Fibroblast of skin of abdomen (primary cell): Measurements from ENCODE around the gene TVP23A.
A peak's percentile ranks its signal among the peaks of the same experiment; 100 is the strongest.
"Not testable (repeated sequence)": the region's sequence is repeated elsewhere in the genome, so short reads cannot be mapped to it uniquely, and the experiment has no call there.

ENCODE experiments used
- DNase-seq: peaks from one replicate; pipeline ENCODE4 v3.0.0-alpha.2; 2013

TVP23A gene

GRCh38 chr16:10835281-10835931, 16.8 kb upstream of the TVP23A start:
- DNase-seq: no peak

GRCh38 chr16:10834766-10835165, 16.2 kb upstream of the TVP23A start:
- DNase-seq: no peak

DNA sequence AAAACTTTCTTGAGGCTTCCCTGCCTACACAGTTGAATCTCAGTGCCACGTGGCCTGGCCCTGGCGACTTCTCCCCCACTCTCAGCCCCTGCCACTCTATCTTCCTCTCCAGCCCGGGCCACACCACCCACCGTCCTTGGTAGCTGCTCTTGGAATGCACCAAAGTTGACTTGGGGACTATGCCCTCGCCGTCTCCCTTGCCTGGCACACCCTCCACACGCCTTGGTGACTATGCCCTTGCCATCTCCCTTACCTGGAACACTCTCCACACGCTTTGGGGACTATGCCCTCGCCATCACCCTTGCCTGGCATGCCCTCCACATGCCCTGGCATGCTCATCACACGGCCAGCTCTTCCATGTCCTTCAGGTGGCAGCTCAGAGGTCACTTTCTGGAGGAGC, 15.5 kb upstream of the TVP23A start:
- no peak for DNase-seq

DNA sequence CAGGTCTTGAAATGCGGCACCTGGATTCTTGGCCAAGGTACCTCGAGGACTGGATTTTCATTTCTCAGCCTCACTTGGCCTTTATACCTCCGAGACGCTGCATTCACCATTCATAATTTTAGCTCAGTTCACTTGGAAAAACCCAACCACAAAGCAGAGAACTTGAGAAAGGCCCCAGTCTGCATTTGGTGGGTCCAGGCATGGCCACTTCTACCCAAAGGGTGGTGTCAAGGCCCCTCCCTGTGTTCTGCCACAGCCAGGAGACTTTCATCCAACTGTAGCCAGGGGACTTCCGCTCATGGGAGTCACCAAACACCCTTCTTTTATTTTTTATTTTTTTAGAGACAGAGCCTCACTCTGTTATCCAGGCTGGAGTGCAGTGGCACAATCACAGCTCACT, 14.7 kb upstream of the TVP23A start:
- no peak for DNase-seq

- DNase-seq: no peak
These were observed 13.6 kb upstream of the TVP23A start for GRCh38 chr16:10831894-10832886.

DNA sequence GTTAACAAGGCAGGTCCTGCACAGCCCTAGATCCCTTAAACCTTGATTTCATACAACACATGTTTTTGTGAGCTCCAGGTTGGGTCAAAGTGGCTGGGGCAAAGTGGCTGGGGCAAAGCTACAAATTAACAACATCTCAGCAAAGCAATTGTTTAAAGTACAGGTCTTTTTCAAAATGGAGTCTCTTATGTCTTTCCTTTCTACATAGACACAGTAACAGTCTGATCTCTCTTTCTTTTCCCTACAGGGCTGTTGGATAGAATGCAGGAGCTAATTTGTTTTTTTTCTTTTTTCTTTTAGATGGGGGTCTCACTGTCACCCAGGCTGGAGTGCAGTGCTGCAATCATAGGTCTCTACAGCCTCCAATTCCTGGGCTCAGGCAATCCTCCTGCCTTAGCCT, 11.6 kb upstream of the TVP23A start:
- DNase-seq: not testable (repeated sequence)

GRCh38 chr16:10829390-10830098, 10.9 kb upstream of the TVP23A start:
- DNase-seq: not testable (repeated sequence)

DNA sequence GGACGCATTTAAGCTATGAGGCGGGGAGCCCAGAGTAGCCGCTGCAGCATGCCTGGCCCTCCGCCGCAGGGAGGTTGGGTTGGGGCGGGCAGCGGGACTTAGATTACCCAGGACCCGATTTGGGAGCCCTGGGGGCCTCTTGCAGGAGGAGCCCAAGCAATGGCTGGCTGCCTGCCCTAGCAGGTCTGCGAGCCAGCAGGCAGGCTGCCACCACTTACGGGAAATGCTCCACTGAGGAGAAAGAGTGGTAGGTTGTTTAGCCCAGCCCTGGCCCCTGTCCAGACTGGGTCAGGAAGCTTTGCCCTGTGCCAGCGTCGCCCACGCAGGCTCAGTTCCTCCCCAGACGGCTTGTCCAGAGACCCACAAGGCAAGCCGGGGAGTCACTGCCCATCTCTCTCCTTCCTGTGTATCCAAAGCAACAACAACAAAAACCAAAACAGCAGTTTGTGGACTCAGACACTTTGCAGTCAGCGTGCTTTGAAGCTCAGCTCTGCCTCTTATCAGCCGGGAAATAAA, 10.3 kb upstream of the TVP23A start:
- peak; percentile 58 for DNase-seq

- DNase-seq: peak; percentile 88
These were observed 9.2 kb upstream of the TVP23A start for GRCh38 chr16:10827691-10828341.

DNA sequence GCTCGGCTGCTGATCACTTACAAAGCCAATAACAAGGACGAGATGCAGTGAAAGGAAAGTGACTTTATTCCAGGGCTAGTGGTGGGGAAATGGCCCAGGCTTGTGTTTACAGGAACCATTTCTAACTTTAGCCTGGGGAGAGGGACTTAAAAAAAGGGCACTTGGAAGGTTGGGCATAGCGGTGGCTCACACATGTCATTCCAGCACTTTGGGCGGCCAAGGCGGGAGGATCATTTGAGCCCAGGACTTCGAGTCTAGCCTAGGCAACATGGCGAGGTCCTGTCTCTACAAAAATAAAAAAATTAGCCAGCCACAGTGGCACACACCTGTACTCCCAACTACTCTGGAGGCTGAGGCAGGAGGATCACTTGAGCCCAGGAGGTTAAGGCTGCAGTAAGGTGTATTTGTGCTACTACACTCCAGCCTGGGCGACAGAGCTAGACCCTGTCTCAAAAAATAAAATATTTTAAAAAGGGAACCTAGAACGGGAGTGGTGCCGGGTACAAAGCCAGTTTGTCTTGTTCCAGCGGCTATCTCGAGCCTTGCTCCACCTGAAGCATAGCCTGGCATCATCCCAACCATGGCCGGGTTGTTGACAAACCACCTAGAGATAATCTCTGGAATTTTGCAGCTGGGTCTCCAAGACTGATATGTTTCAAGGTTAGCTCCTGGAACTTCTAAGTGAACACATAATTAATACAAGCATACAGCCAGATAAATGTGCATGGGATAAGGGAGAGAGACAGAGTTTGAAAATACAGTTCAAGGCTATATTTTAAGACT, 5.7 kb upstream of the TVP23A start:
- no peak for DNase-seq

DNA sequence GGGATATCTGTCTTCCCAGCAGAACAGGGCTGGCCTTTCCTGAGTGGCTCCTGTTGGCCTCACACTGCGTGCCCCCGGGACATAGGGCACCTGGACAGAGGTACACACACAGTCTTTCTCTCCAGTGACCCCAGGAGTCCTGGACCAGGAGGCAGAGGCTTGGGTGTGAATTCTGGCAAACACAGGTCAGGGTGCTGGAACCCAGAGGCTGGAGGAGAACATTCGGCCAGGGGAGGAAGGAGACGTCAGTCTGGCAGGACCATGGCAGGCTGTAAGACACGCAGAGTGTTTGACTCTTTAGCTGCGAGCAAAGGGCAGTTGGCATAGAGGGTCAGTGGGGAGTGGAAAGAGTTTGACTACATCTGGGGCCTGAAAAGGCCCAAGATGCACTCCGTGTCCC, 4.1 kb upstream of the TVP23A start:
- no peak for DNase-seq

DNA sequence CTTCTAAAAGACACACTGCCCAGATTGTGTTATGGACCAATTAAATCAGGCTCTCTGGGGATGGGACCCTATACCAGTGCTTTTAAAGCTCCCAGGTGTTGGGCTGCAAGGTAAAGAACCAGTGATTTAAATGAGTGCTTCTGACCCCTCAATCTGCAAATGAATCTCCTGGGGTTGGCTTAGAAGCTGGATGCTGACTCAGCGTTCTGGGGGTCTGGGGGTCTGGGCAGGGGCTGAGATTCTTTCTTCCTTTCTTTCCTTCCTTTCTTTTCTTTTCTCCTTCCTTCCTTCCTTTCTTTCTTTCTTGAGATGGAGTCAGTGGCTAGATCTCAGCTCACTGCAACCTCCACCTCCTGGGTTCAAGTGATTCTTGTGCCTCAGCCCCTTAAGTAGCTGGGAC, 2.0 kb upstream of the TVP23A start:
- DNase-seq: no peak

- no peak for DNase-seq
These were observed 1.1 kb downstream of the TVP23A start for GRCh38 chr16:10817514-10817913.

- no peak for DNase-seq
These were observed 5.5 kb downstream of the TVP23A start for GRCh38 chr16:10813099-10813455.

- DNase-seq: no peak
These were observed 6.1 kb downstream of the TVP23A start for GRCh38 chr16:10812312-10813098.

DNA sequence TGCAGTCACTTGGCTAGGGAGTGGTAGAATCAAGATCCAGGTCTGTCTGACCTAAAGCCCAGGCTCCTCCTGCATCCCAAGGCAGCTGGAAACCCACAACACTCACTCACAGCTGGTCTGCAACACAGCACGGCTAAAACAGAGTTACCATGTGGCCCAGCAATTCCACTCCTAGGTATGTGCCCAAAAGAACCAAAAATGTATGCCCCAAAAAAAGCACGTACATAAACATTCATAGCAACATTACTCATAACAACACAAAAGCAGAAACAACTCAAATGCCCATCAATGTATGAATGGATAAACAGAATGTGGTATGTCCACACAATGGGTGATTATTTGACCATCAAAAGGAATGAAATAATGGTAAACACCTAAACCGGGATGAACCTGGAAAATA, 8.9 kb downstream of the TVP23A start:
- DNase-seq: no peak

DNA sequence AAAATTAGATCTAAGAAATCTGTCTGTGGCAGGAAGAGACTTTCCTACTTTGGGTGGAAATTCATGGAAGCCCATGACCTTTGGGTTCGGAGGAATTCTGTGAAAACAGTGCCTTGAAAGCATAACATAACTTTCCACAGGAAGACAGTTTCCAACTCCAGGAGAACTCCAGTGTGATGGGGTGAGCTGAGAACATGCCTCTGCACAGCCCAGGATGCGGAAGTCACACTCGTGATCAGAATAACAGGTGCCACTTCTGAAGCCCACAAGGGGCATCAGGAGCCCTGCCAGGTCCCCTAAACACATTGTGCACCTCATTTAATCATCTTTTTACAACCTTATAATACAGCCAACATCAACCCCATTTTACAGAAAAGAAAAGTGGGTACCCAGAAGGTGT, 9.7 kb downstream of the TVP23A start:
- no peak for DNase-seq

DNA sequence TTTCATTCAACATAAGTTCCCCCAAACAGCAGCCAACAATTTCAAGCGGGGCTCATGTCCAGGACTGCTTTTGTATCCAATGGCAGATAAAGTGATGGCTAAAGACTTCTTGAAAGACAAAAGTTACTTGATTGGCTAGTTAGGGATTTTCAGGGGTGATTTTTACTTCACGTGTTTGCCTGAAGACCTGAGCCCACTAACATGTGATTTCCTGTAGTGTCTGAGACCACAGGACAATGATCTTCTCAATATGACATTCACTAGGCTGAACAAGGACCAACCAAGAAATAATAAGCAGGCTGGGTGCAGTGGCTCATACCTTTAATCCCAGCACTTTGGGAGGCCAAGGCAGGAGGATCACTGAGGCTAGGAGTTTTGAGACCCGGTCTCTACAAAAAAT, 10.4 kb downstream of the TVP23A start:
- DNase-seq: no peak

GRCh38 chr16:10806698-10807097, 11.9 kb downstream of the TVP23A start:
- no peak for DNase-seq

GRCh38 chr16:10805334-10805733, 13.3 kb downstream of the TVP23A start:
- no peak for DNase-seq

- no peak for DNase-seq
These were observed 18.9 kb downstream of the TVP23A start for GRCh38 chr16:10799736-10800135.
